GM12874 (cell line): ENCODE data around the gene STARD3NL.

Experiments used
- CTCF ChIP-seq: IDR thresholded peaks from 2 replicates; pipeline ENCODE4 v1.5.1; 2011; ENCODE audit warnings: low read depth, mild to moderate bottlenecking, control low read depth, low read length, moderate library complexity; ENCODE audit not compliant: insufficient read depth

STARD3NL gene

GRCh38 chr7:38185395-38186307, 7.6 kb downstream of the STARD3NL start:
- TF ChIP-seq CTCF, result no peak

GRCh38 chr7:38186593-38187314, 8.7 kb downstream of the STARD3NL start:
- no peak for TF ChIP-seq CTCF

- TF ChIP-seq CTCF, result no peak
Observed at GRCh38 chr7:38187794-38188440, 9.9 kb downstream of the STARD3NL start.

GRCh38 chr7:38189231-38189938, 11.3 kb downstream of the STARD3NL start:
- TF ChIP-seq CTCF, result no peak

- TF ChIP-seq CTCF, result no peak
Observed at GRCh38 chr7:38190011-38190410, 12.0 kb downstream of the STARD3NL start.

GRCh38 chr7:38191791-38192190, 13.7 kb downstream of the STARD3NL start:
- TF ChIP-seq CTCF, result no peak
